ENCODE measurements around the gene MEGF9. TPM values are rescaled to one million over a fixed set of nuclear protein-coding genes. Genes with fewer than 3 reads are reported as not detected.
"Not testable (repeated sequence)": the region's sequence is repeated elsewhere in the genome, so short reads cannot be mapped to it uniquely, and the experiment has no call there.

The MEGF9 gene
- 1 to 10 TPM; 3.8 TPM for total RNA-seq

DNA sequence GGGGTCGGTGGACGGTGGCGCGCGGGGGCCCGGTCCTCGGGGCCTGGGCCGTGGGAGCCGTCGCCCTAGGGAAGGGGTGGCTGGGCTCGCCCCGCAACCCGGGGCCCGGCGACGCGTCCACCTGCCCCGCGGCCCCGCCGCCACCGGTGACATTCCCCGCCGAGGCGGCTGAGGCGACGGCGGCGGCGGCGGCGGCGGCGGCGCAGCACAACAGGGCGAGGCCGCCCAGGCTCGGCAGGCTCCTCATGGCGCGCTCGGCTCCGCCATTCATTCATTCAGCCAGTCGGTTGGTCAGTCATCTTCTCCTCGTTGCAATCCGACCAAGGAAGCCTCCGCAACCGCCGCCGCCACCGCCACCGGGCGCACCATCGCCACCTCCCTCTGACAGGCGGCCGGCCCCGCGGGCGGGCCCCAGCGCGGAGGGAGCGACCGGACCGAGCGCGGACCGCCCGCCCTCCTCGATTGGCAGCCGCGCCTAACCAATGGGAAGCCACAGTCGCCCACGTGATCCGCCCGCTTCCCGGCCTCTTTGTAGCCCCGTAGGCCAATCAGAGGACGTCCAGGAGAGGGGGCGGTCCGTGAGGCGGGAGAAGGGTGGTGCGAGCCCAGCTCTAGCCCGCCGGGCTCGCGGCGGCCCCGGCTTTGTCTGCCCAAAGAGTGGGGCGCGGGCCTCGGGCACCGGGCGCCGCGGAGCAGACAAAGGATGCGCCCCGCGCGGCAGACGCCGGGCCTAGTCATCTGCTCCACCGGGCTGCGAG lies at the start of gene MEGF9:
Gene MEGF9, minus strand, starts transcription at position 383 of the 758 bp plus-strand sequence. Its CDS starts 112 bp downstream, at position 271.
- peak; percentile 99 for DNase-seq
- peak within 1 kb of the TSS; percentile 30 for H3K27ac Mint-ChIP-seq
- H3K27me3 Mint-ChIP-seq (ENCODE audit: low read depth), result no peaks in the 10 kb centered on the region
- intact Hi-C loops (cut with micrococcal nuclease), result loop anchor here (1.0 to 5.0 kb wide), 10 partner anchors 42 to 488 kb away; partner anchors contain the start of genes CDK5RAP2, CNTRL, FBXW2 and RAB14
- CTCF ChIA-PET, result interaction anchor here (0.5 to 1.0 kb wide), 2 partner anchors 94 to 502 kb away, joined by 3 to 4 read pairs; no protein-coding TSS in a partner anchor
- H3K4me1 Mint-ChIP-seq (ENCODE audit: low read depth), result peaks cover 39% of the 10 kb centered on the region
- no peaks in the 10 kb centered on the region for H3K36me3 Mint-ChIP-seq (ENCODE audit: low read depth)
- H3K4me3 Mint-ChIP-seq, result peak within 1 kb of the TSS; percentile 84
- H3K9me3 Mint-ChIP-seq, result no peaks in the 10 kb centered on the region

DNA sequence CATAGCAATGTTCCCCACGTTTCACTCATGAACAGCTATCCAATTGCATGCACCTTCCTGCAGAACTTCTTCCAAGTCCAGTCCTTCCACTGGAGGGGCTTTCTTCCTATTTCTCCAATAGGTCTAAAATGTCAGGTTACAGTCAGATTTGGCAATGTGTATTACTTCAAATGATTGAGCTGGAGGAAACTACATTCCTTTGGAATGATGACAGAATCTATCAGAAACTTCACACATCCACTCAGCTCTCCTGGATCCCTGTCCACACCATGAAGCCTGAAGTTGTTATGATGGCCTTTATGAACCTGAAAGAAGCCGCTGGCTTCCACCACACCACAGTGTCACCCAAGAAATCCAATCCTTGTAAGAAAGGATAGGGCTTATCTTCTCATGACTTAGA lies 46.7 kb upstream of the MEGF9 start:
- Mint-ChIP-seq H3K9me3 (no peaks in the 10 kb centered on the region), H3K27me3 (ENCODE audit: low read depth) (no peaks in the 10 kb centered on the region), H3K4me3 (no peak overlapping the region), H3K27ac (peak overlapping the region; percentile 12), H3K36me3 (ENCODE audit: low read depth) (peaks cover 20% of the 10 kb centered on the region), H3K4me1 (ENCODE audit: low read depth) (peaks cover 33% of the 10 kb centered on the region)
- no peak for DNase-seq
- intact Hi-C loops (cut with micrococcal nuclease), result no loop called here
- CTCF ChIA-PET, result interaction anchor here (1.2 to 2.2 kb wide), 3 partner anchors 16 to 299 kb away, joined by 3 to 8 read pairs (median 5); no protein-coding TSS in a partner anchor

DNA sequence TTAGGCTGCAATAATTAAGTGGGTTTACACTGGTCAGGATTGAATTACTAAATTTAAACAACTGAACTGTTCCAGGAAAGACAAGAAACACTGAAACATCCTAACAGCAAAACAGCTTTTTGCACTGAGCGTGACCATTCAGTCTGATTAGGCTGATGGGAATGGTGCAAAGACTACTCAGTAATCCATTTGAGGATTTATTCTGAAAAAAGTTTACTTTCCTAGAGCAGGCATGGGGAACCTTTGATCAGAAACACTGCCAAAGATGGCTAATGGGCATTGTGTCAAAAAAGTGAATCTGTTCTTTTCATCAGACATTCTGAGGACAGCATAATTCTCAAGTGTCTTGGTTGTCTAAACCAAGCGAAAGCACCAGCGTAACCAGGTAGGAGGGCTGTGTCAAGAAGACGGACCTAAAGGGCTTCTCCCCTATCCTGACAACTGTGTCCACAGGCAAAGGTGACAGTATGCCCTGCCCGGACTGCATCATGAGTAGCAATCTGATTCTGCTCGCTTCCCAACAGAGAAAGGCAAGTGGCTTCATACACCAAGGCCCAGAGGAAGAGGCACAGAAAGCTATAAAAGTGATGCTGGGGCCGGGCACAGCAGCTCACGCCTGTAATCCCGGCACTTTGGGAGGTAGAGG lies 45.6 kb upstream of the MEGF9 start:
- Mint-ChIP-seq H3K4me3 (no peak overlapping the region), H3K36me3 (ENCODE audit: low read depth) (peaks cover 16% of the 10 kb centered on the region), H3K4me1 (ENCODE audit: low read depth) (peaks cover 34% of the 10 kb centered on the region), H3K27ac (peak overlapping the region; percentile 42), H3K27me3 (ENCODE audit: low read depth) (no peaks in the 10 kb centered on the region), H3K9me3 (no peaks in the 10 kb centered on the region)
- CTCF ChIA-PET, result interaction anchor here (1.2 to 2.2 kb wide), 3 partner anchors 17 to 300 kb away, joined by 4 to 8 read pairs (median 5); partner anchors contain the start of gene FBXW2
- DNase-seq, result no peak
- intact Hi-C loops (cut with micrococcal nuclease), result loop anchor here (5.0 kb wide), 5 partner anchors 117 to 637 kb away; partner anchors contain the start of gene PHF19

DNA sequence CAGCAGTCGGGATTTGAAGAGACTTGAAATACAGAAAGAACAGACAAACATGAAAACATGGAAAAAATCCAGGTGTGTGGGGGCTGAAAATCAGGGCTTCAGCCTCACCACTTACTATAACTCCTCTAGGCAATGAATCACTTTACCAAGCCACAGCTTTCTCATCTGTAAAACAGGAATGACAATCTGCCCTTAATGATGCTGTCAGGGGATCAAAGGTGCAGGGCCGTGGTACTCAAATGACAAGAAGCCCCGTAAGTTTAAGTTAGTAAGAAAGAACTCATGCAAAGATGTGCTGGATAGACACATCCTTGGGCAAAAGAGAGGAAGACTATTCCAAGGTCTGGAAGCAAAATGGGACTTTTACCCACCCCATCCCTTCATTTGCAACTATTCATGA lies 44.3 kb upstream of the MEGF9 start:
- Mint-ChIP-seq H3K4me1 (ENCODE audit: low read depth) (peaks cover 34% of the 10 kb centered on the region), H3K36me3 (ENCODE audit: low read depth) (peaks cover 16% of the 10 kb centered on the region), H3K27ac (peak overlapping the region; percentile 32), H3K9me3 (no peaks in the 10 kb centered on the region), H3K4me3 (no peak overlapping the region), H3K27me3 (ENCODE audit: low read depth) (no peaks in the 10 kb centered on the region)
- peak; percentile 53 for DNase-seq
- CTCF ChIA-PET, result interaction anchor here (1.7 kb wide), 1 partner anchor 302 kb away, joined by 6 read pairs; no protein-coding TSS in a partner anchor
- intact Hi-C loops (cut with micrococcal nuclease), result loop anchor here (5.0 kb wide), 5 partner anchors 119 to 639 kb away; partner anchors contain the start of gene PHF19

- DNase-seq, result no peak
- Mint-ChIP-seq H3K4me1 (ENCODE audit: low read depth) (peaks cover 34% of the 10 kb centered on the region), H3K36me3 (ENCODE audit: low read depth) (peaks cover 13% of the 10 kb centered on the region), H3K9me3 (no peaks in the 10 kb centered on the region), H3K4me3 (no peak overlapping the region), H3K27me3 (ENCODE audit: low read depth) (no peaks in the 10 kb centered on the region), H3K27ac (peak overlapping the region; percentile 39)
- CTCF ChIA-PET, result interaction anchor here (0.5 to 2.9 kb wide), 18 partner anchors 8 to 308 kb away, joined by 3 to 22 read pairs (median 4); no protein-coding TSS in a partner anchor
- intact Hi-C loops (cut with micrococcal nuclease), result loop anchor here (5.0 kb wide), 5 partner anchors 120 to 640 kb away; partner anchors contain the start of gene PHF19
Measured at GRCh38 chr9:120757026-120757913, 43.0 kb upstream of the MEGF9 start.

GRCh38 chr9:120756531-120756930 lies 42.3 kb upstream of the MEGF9 start:
- Mint-ChIP-seq H3K9me3 (no peaks in the 10 kb centered on the region), H3K27me3 (ENCODE audit: low read depth) (no peaks in the 10 kb centered on the region), H3K4me3 (no peak overlapping the region), H3K4me1 (ENCODE audit: low read depth) (peaks cover 34% of the 10 kb centered on the region), H3K27ac (peak overlapping the region; percentile 58), H3K36me3 (ENCODE audit: low read depth) (peaks cover 9% of the 10 kb centered on the region)
- intact Hi-C loops (cut with micrococcal nuclease), result loop anchor here (1.0 to 5.0 kb wide), 11 partner anchors 42 to 641 kb away; partner anchors contain the start of genes MEGF9 and PHF19
- DNase-seq, result no peak
- CTCF ChIA-PET, result interaction anchor here (0.5 to 2.9 kb wide), 27 partner anchors 10 to 457 kb away, joined by 3 to 22 read pairs (median 4); partner anchors contain the start of gene FBXW2

GRCh38 chr9:120755810-120756434 lies 41.7 kb upstream of the MEGF9 start:
- CTCF ChIA-PET, result interaction anchor here (0.7 to 2.9 kb wide), 37 partner anchors 10 to 457 kb away, joined by 3 to 22 read pairs (median 4); partner anchors contain the start of genes CNTRL and FBXW2

GRCh38 chr9:120755044-120755443 lies 40.8 kb upstream of the MEGF9 start:
- Mint-ChIP-seq H3K4me3 (no peak overlapping the region), H3K27me3 (ENCODE audit: low read depth) (no peaks in the 10 kb centered on the region), H3K27ac (no peak overlapping the region), H3K9me3 (no peaks in the 10 kb centered on the region), H3K4me1 (ENCODE audit: low read depth) (peaks cover 34% of the 10 kb centered on the region), H3K36me3 (ENCODE audit: low read depth) (peaks cover 4% of the 10 kb centered on the region)
- DNase-seq, result no peak
- intact Hi-C loops (cut with micrococcal nuclease), result loop anchor here (1.0 to 5.0 kb wide), 6 partner anchors 91 to 642 kb away; partner anchors contain the start of gene PHF19
- CTCF ChIA-PET, result interaction anchor here (0.7 to 2.9 kb wide), 24 partner anchors 11 to 522 kb away, joined by 3 to 22 read pairs (median 4); partner anchors contain the start of genes CNTRL and FBXW2

More at GRCh38 chr9:120755810-120756434, 41.7 kb upstream of the MEGF9 start:
- Mint-ChIP-seq H3K36me3 (ENCODE audit: low read depth) (peaks cover 5% of the 10 kb centered on the region), H3K4me3 (no peak overlapping the region), H3K4me1 (ENCODE audit: low read depth) (peaks cover 34% of the 10 kb centered on the region), H3K27me3 (ENCODE audit: low read depth) (no peaks in the 10 kb centered on the region), H3K27ac (peak overlapping the region; percentile 58), H3K9me3 (no peaks in the 10 kb centered on the region)
- peak; percentile 83 for DNase-seq
- intact Hi-C loops (cut with micrococcal nuclease), result loop anchor here (1.0 to 5.0 kb wide), 12 partner anchors 42 to 641 kb away; partner anchors contain the start of genes MEGF9 and PHF19

DNA sequence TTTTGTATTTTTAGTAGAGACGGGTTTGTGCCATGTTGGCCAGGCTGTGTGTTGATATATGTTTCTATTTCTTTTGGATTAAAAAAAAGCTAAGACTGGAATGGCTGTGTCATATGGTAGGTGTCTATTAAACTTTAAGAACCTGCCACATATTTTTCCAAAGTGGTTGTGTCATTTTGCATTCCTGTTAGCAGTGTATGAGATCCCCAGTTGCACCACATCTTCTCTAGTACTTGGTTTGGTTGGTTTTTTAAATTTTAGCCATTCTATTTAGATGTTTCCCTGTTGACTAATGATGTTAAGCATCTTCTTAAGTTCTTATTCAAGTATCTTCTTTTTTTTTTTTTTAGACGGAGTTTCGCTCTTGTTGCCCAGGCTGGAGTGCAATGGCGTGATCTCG lies 36.2 kb upstream of the MEGF9 start:
- Mint-ChIP-seq H3K27ac (no peak overlapping the region), H3K36me3 (ENCODE audit: low read depth) (peaks cover 2% of the 10 kb centered on the region), H3K4me3 (no peak overlapping the region), H3K27me3 (ENCODE audit: low read depth) (no peaks in the 10 kb centered on the region), H3K9me3 (no peaks in the 10 kb centered on the region), H3K4me1 (ENCODE audit: low read depth) (no peaks in the 10 kb centered on the region)
- CTCF ChIA-PET, result no interaction called here
- intact Hi-C loops (cut with micrococcal nuclease), result no loop called here
- no peak for DNase-seq

GRCh38 chr9:120746366-120746765 lies 32.1 kb upstream of the MEGF9 start:
- H3K27ac Mint-ChIP-seq; DNase-seq; H3K4me3 Mint-ChIP-seq; H3K36me3 Mint-ChIP-seq (ENCODE audit: low read depth); H3K9me3 Mint-ChIP-seq; H3K4me1 Mint-ChIP-seq (ENCODE audit: low read depth); intact Hi-C loops (cut with micrococcal nuclease); H3K27me3 Mint-ChIP-seq (ENCODE audit: low read depth): not testable (repeated sequence)
- CTCF ChIA-PET, result interaction anchor here (0.5 to 0.6 kb wide), 2 partner anchors 234 to 423 kb away, joined by 3 to 4 read pairs; no protein-coding TSS in a partner anchor

DNA sequence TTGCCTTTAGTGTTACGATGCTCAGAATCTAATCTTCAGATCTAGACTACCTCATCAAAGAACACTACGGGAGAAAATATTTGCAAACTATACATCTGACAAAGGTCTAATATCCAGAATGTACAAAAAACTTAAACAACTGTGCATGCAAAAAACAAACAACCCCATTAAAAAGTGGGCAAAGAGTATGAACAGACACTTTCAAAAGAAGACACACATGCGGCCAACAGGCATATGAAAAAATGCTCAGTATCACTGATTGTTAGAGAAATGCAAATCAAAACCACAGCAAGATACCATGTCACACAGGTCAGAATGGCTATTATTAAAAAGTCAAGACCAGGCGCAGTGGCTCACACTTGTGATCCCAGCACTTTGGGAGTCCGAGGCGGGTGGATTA lies 31.0 kb upstream of the MEGF9 start:
- intact Hi-C loops (cut with micrococcal nuclease), result no loop called here
- H3K27ac Mint-ChIP-seq, result no peak overlapping the region
- CTCF ChIA-PET, result interaction anchor here (0.9 to 1.2 kb wide), 2 partner anchors 9 to 16 kb away, joined by 3 read pairs; no protein-coding TSS in a partner anchor
- DNase-seq, result no peak
- no peaks in the 10 kb centered on the region for H3K27me3 Mint-ChIP-seq (ENCODE audit: low read depth)
- H3K36me3 Mint-ChIP-seq (ENCODE audit: low read depth), result peaks cover 2% of the 10 kb centered on the region
- H3K4me3 Mint-ChIP-seq, result no peak overlapping the region
- no peaks in the 10 kb centered on the region for H3K9me3 Mint-ChIP-seq
- H3K4me1 Mint-ChIP-seq (ENCODE audit: low read depth), result no peaks in the 10 kb centered on the region
